Left renal cortex interstitium (tissue), 4 donors: Measurements from ENCODE around the gene HRH4. TPM values are rescaled to one million over a fixed set of nuclear protein-coding genes. Genes with fewer than 3 reads are reported as not detected.

Source experiments
- DNase-seq, 4 donors: peaks; one replicate each; pipeline ENCODE4 v3.0.0-alpha.2; 2013; ENCODE audit warnings: low read depth in 4 of 4, low spot score in 2 of 4, missing footprints in 1 of 4
- polyA plus RNA-seq, 4 donors: library from polyadenylated mRNA; unstranded; fragments of 120-200 nt; gene quantifications; one replicate each; pipeline ENCODE4 v1.2.1, GENCODE V29; 2013; ENCODE audit not compliant: insufficient read length in 4 of 4

Gene HRH4
- polyA plus RNA-seq, 4 donors = 0.08 to 0.33 (median 0.22) TPM; not detected in 1

- no peak for DNase-seq
Observed at GRCh38 chr18:24500766-24501165, 40.3 kb downstream of the HRH4 start.

- DNase-seq = peak in 1 of 4 donors; percentile 33
Observed at GRCh38 chr18:24502667-24503523, 42.5 kb downstream of the HRH4 start.

- no peak for DNase-seq
Observed at GRCh38 chr18:24504401-24504800, 44.0 kb downstream of the HRH4 start.

GRCh38 chr18:24506175-24506574, 45.7 kb downstream of the HRH4 start:
- no peak for DNase-seq

- DNase-seq = no peak
Observed at GRCh38 chr18:24509435-24509834, 49.0 kb downstream of the HRH4 start.

- no peak for DNase-seq
Observed at GRCh38 chr18:24514439-24514838, 54.0 kb downstream of the HRH4 start.

- no peak for DNase-seq
Observed at GRCh38 chr18:24515721-24516120, 55.3 kb downstream of the HRH4 start.

GRCh38 chr18:24516261-24516660, 55.8 kb downstream of the HRH4 start:
- DNase-seq = no peak

GRCh38 chr18:24517554-24517953, 57.1 kb downstream of the HRH4 start:
- DNase-seq = no peak

GRCh38 chr18:24518596-24518995, 58.2 kb downstream of the HRH4 start:
- DNase-seq = no peak

Other genes with a start within 250 kb of the HRH4 start
- 10 to 100 TPM; 46.5 to 56.9 (median 49.7) TPM for gene OSBPL1A, start 62.8 kb upstream of the HRH4 start, polyA plus RNA-seq
- gene IMPACT, start 34.0 kb upstream of the HRH4 start, polyA plus RNA-seq = 10 to 100 TPM; 45.7 to 76.4 (median 62.4) TPM